ENCODE data around the gene STAC.
A peak's percentile ranks its signal among the peaks of the same experiment; 100 is the strongest.

Gene STAC

DNA sequence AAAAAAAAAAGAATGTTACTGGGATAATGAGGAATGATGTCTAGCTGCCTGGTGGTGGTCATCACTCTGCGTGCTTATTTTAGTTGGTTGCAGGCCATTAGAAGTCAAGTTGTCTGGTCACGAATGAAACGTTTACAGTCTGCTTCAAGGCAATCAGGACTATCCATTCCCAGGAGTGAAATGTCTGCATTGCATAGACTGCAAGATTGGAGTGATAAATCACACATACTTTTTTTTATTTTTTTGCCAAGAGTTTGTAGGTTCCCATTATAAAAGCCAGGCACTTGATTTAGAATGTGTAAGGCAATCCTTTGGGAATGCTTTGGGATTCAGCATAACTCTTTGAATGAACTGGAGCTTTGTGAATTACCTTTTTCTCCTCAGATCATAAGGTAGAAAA is 132.3 kb downstream of the STAC start:
- DNase-seq (ENCODE audit: low read depth): no peak
- no peak overlapping the region for H3K4me3 ChIP-seq (ENCODE audit: low read length)
- TF ChIP-seq, protein P1, sequence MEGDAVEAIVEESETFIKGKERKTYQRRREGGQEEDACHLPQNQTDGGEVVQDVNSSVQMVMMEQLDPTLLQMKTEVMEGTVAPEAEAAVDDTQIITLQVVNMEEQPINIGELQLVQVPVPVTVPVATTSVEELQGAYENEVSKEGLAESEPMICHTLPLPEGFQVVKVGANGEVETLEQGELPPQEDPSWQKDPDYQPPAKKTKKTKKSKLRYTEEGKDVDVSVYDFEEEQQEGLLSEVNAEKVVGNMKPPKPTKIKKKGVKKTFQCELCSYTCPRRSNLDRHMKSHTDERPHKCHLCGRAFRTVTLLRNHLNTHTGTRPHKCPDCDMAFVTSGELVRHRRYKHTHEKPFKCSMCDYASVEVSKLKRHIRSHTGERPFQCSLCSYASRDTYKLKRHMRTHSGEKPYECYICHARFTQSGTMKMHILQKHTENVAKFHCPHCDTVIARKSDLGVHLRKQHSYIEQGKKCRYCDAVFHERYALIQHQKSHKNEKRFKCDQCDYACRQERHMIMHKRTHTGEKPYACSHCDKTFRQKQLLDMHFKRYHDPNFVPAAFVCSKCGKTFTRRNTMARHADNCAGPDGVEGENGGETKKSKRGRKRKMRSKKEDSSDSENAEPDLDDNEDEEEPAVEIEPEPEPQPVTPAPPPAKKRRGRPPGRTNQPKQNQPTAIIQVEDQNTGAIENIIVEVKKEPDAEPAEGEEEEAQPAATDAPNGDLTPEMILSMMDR (conservative IDR thresholded peaks at IDR 0.05; ENCODE audit: low read depth, low read length): no peak

DNA sequence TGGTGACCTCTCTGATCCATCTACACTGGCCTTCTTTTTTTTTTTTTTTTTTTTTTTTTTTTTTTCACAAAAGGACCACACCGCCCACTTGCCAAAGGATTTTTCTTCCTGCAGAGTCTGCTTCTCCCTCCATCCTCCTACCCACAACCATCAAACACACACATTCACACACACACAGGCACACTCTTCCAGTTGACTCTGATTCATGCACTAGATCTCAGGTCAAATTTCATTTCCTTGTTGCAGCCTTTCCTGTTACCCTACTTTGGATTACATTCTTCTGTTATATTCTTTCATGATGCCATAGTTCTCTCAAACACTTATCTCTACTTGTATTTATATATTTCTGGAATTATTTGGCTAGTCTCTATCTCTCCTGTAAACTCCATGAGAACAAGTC is 133.9 kb downstream of the STAC start:
- TF ChIP-seq, protein P1 (conservative IDR thresholded peaks at IDR 0.05; ENCODE audit: low read depth, low read length): no peak
- H3K4me3 ChIP-seq (ENCODE audit: low read length): no peak overlapping the region
- DNase-seq (ENCODE audit: low read depth): no peak

GRCh38 chr3:36519682-36520081 is 139.4 kb downstream of the STAC start:
- DNase-seq (ENCODE audit: low read depth): no peak
- no peak overlapping the region for H3K4me3 ChIP-seq (ENCODE audit: low read length)
- TF ChIP-seq, protein P1 (conservative IDR thresholded peaks at IDR 0.05; ENCODE audit: low read depth, low read length): no peak

- TF ChIP-seq, protein P1 (conservative IDR thresholded peaks at IDR 0.05; ENCODE audit: low read depth, low read length): no peak
- H3K4me3 ChIP-seq (ENCODE audit: low read length): no peak overlapping the region
- DNase-seq (ENCODE audit: low read depth): no peak
Observed at GRCh38 chr3:36520241-36521006, 140.1 kb downstream of the STAC start.

DNA sequence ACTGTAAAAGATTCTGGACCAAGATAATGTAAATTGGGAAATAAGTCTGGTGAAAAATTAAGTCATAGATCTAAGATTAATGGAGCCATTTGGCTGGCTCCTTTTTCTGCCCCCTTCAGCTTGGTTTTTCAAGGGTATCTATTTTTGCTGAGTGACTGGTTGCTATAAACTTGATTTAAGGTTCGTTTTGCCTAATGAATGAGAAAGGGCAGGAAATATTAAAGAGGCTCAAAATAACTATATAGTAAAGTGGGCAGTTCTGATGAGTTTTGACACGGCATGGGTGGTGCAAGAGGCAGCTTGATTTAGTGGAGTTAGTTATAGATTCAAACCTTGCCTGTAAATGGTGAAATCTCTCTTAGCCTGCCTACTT is 140.7 kb downstream of the STAC start:
- no peak for DNase-seq (ENCODE audit: low read depth)

GRCh38 chr3:36524560-36524959 is 144.3 kb downstream of the STAC start:
- DNase-seq (ENCODE audit: low read depth): no peak
- H3K4me3 ChIP-seq (ENCODE audit: low read length): no peak overlapping the region
- TF ChIP-seq, protein P1 (conservative IDR thresholded peaks at IDR 0.05; ENCODE audit: low read depth, low read length): no peak

More for the DNA sequence above, 140.7 kb downstream of the STAC start:
- TF ChIP-seq, protein P1 (conservative IDR thresholded peaks at IDR 0.05; ENCODE audit: low read depth, low read length): no peak
- H3K4me3 ChIP-seq (ENCODE audit: low read length): no peak overlapping the region

- no peak overlapping the region for H3K4me3 ChIP-seq (ENCODE audit: low read length)
- peak; percentile 83 for DNase-seq (ENCODE audit: low read depth)
- TF ChIP-seq, protein P1 (conservative IDR thresholded peaks at IDR 0.05; ENCODE audit: low read depth, low read length): no peak
Observed at GRCh38 chr3:36525115-36525801, 145.0 kb downstream of the STAC start.

Data from retinal pigment epithelial cell (primary cell).